GM12878 (cell line): ENCODE data around the gene OR4B1. TPM values are rescaled to one million over a fixed set of nuclear protein-coding genes. Genes with fewer than 3 reads are reported as not detected.

Experiments used
- ATAC-seq: fragments of 200-7000 bp; cut with Tn5 transposase; 3 replicates; pipeline ENCODE4 v1.9.1; 2020; ENCODE audit warnings: mild to moderate bottlenecking, moderate library complexity
- BruUV-seq: library from RNA; stranded (reverse); fragments of 400-500 nt; replicated peaks from 2 replicates; lab custom pipeline; 2021; lab: Mats Ljungman, UMichigan
- CTCF ChIA-PET: fragments of 300-600 bp; sonication (Branson Sonifier 250); formaldehyde crosslinking; extraction: SDS; loops from one replicate; lab custom pipeline; 2021; ENCODE audit warnings: inconsistent platforms; lab: Yijun Ruan, JAX
- POLR2A ChIA-PET: fragments of 350-600 bp; formaldehyde crosslinking; extraction: SDS; loops from one replicate; lab custom pipeline; 2021; ENCODE audit warnings: inconsistent platforms; lab: Charles Lee
- RAD21 ChIA-PET: fragments of 300-600 bp; sonication (Branson Sonifier 250); formaldehyde crosslinking; loops from one replicate; lab custom pipeline; 2023; ENCODE audit warnings: antibody characterized with exemption; ENCODE audit not compliant: unreplicated experiment; lab: Charles Lee
- SMC1A ChIA-PET: fragments of 300-600 bp; sonication (Branson Sonifier 250); formaldehyde crosslinking; loops from one replicate; lab custom pipeline; 2023; ENCODE audit not compliant: unreplicated experiment, uncharacterized antibody; lab: Charles Lee
- DNase-seq: peaks from one replicate; pipeline ENCODE4 v3.0.0-alpha.2; 2011; ENCODE audit warnings: low read depth, low spot score
- FAIRE-seq: peaks from 3 replicates; lab custom pipeline; 2011; peaks lifted over from hg19 to GRCh38; lab: Jason Lieb, UNC
- H2AFZ ChIP-seq: 2 replicates; pipeline ENCODE4 v1.6.0; 2011; ENCODE audit warnings: low read depth, low read length, control low read depth; ENCODE audit not compliant: control insufficient read depth
- H3K27ac ChIP-seq: 2 replicates; pipeline ENCODE4 v1.5.1; 2011; ENCODE audit warnings: control low read depth; ENCODE audit not compliant: control insufficient read depth, insufficient read depth
- H3K27me3 ChIP-seq, 2 experiments: replicated peaks in 1 of 2; 2 replicates each; pipeline versions ENCODE4 v1.6.0 to v1.6.1; 2011; ENCODE audit warnings: low read length in 1 of 2; ENCODE audit not compliant: control insufficient read depth in 2 of 2, insufficient read depth in 2 of 2
- H3K36me3 ChIP-seq, 2 experiments: 2 replicates each; pipeline ENCODE4 v1.5.1; 2011; ENCODE audit warnings: low read length in 1 of 2; ENCODE audit not compliant: control insufficient read depth in 2 of 2, insufficient read depth in 2 of 2
- H3K4me1 ChIP-seq: 2 replicates; pipeline ENCODE4 v1.6.1; 2011; ENCODE audit warnings: mild to moderate bottlenecking, low read length, moderate library complexity, mixed read lengths; ENCODE audit not compliant: control insufficient read depth, insufficient read depth
- H3K4me2 ChIP-seq: 2 replicates; pipeline ENCODE4 v1.6.0; 2011; ENCODE audit warnings: control low read depth; ENCODE audit not compliant: control insufficient read depth, insufficient read depth
- H3K4me3 ChIP-seq: fragments of 200-600 bp; sonication (generic); 2 replicates; pipeline ENCODE4 v1.5.1; 2016
- H3K79me2 ChIP-seq: 2 replicates; pipeline ENCODE4 v1.6.0; 2011; ENCODE audit warnings: low read length; ENCODE audit not compliant: control insufficient read depth, insufficient read depth
- H3K9ac ChIP-seq: 2 replicates; pipeline ENCODE4 v1.8.0; 2011; ENCODE audit warnings: low read length, control low read depth, mixed read lengths; ENCODE audit not compliant: control insufficient read depth, insufficient read depth
- H3K9me3 ChIP-seq: replicated peaks from 3 replicates; pipeline ENCODE4 v1.5.1; 2011; ENCODE audit warnings: mild to moderate bottlenecking, low read length; ENCODE audit not compliant: control insufficient read depth, insufficient read depth
- H4K20me1 ChIP-seq: 2 replicates; pipeline ENCODE4 v1.6.0; 2011; ENCODE audit not compliant: control insufficient read depth, insufficient read depth
- CEBPZ ChIP-seq: fragments of 150-350 bp; IDR thresholded peaks from 2 replicates; pipeline ENCODE4 v1.6.1; 2016; ENCODE audit warnings: low read depth, low read length
- MAX ChIP-seq: IDR thresholded peaks from 2 replicates; pipeline ENCODE4 v1.6.1; 2012; ENCODE audit warnings: low read depth, low read length, improper control_type of control experiment
- MTA2 ChIP-seq: fragments of 450-650 bp; IDR thresholded peaks from 2 replicates; pipeline ENCODE4 v1.6.1; 2016; ENCODE audit warnings: low read depth, mild to moderate bottlenecking, moderate library complexity
- NBN ChIP-seq: fragments of 450-650 bp; IDR thresholded peaks from 2 replicates; pipeline ENCODE4 v1.6.1; 2016
- NKRF ChIP-seq: fragments of 450-650 bp; conservative IDR thresholded peaks from 2 replicates; pipeline ENCODE4 v1.6.1; 2017; ENCODE audit warnings: mild to moderate bottlenecking, moderate library complexity
- NR2F1 ChIP-seq: fragments of 450-650 bp; conservative IDR thresholded peaks from 2 replicates; pipeline ENCODE4 v1.6.1; 2017; ENCODE audit warnings: mild to moderate bottlenecking
- PBX3 ChIP-seq: IDR thresholded peaks from 2 replicates; pipeline ENCODE4 v1.6.1; 2011; ENCODE audit warnings: mild to moderate bottlenecking, low read depth, low read length, moderate library complexity; ENCODE audit not compliant: insufficient replicate concordance
- POLR2AphosphoS2 ChIP-seq: IDR thresholded peaks from 2 replicates; pipeline ENCODE4 v1.6.1; 2011; ENCODE audit warnings: low read depth, mild to moderate bottlenecking, low read length, improper control_type of control experiment, moderate library complexity
- RUNX3 ChIP-seq: IDR thresholded peaks from 2 replicates; pipeline ENCODE4 v1.6.1; 2012; ENCODE audit warnings: low read length, inconsistent platforms
- YBX1 ChIP-seq: fragments of 450-650 bp; IDR thresholded peaks from 2 replicates; pipeline ENCODE4 v1.6.1; 2016; ENCODE audit warnings: antibody characterized with exemption
- ZNF207 ChIP-seq: fragments of 450-650 bp; IDR thresholded peaks from 2 replicates; pipeline ENCODE4 v1.6.1; 2014; ENCODE audit warnings: antibody characterized with exemption, mild to moderate bottlenecking, borderline replicate concordance
- ZNF217 ChIP-seq: fragments of 450-650 bp; IDR thresholded peaks from 2 replicates; pipeline ENCODE4 v1.6.1; 2017; ENCODE audit warnings: antibody characterized with exemption, mild to moderate bottlenecking
- ZNF24 ChIP-seq: fragments of 450-650 bp; IDR thresholded peaks from 2 replicates; pipeline ENCODE4 v1.6.1; 2017; ENCODE audit warnings: antibody characterized with exemption, mild to moderate bottlenecking
- ZNF274 ChIP-seq: IDR thresholded peaks from one replicate; pipeline ENCODE4 v1.8.0; 2011; ENCODE audit not compliant: insufficient read length, insufficient read depth
- WGBS: methylation state at CpG from one replicate; pipeline ENCODE4 v1.1.6; 2016; ENCODE audit warnings: low lambda C conversion rate; ENCODE audit not compliant: insufficient replicate concordance, insufficient coverage; ENCODE audit errors: missing lambda C conversion rate; 5-methylcytosine and 5-hydroxymethylcytosine counted together
- in situ Hi-C: fragments of 300-500 bp; cut with MboI; formaldehyde crosslinking; loops from 9 replicates; pipeline ENCODE4 v1.14.3; 2018; ENCODE audit warnings: mixed read lengths
- intact Hi-C: fragments of 100-400 bp; cut with micrococcal nuclease; formaldehyde crosslinking; loops from one replicate; pipeline ENCODE4 v1.14.2; 2022; ENCODE audit not compliant: unreplicated experiment
- polyA plus RNA-seq, 11 experiments: library from polyadenylated mRNA; depleted of rRNA in 4 of 11; unstranded in 6 of 11; stranded (reverse) in 5 of 11; fragments of >200 nt; fragmentation: Nextera tagmentation in 4 of 11; fragmentation: Illumina TruSeq in 1 of 11; extraction: Ambion mirVana in 4 of 11; extraction: Trizol in 1 of 11; gene quantifications; 1 replicate in 1 of 11; 2 replicates in 10 of 11; pipeline versions ENCODE4 v1.2.1 to v1.2.3, GENCODE V29; 2011 to 2016; ENCODE audit warnings: inconsistent platforms in 2 of 11, missing spikeins in 2 of 11, low read depth in 1 of 11
- total RNA-seq, 4 experiments: library from RNA; depleted of rRNA in 3 of 4; stranded (reverse); fragments of >200 nt in 3 of 4; fragmentation: Illumina TruSeq in 1 of 4; extraction: Trizol in 1 of 4; gene quantifications; 2 replicates each; pipeline versions ENCODE4 v1.2.1 to v1.2.3, GENCODE V29; 2013 to 2021

OR4B1 gene
- total and polyA plus RNA-seq, 10 of the 15 experiments (the other 5 are each of a cell fraction or from before 2014, with no cell fraction given) = not detected

- Histone ChIP-seq H3K4me1 (no peaks in the 10 kb centered on the region), H3K27me3 (no peaks in the 10 kb centered on the region), H3K79me2 (no peaks in the 10 kb centered on the region), H3K9me3 (no peaks in the 10 kb centered on the region), H3K36me3 (no peaks in the 10 kb centered on the region), H3K27ac (no peak overlapping the region), H3K4me2 (no peak overlapping the region), H4K20me1 (no peaks in the 10 kb centered on the region), H3K4me3 (no peak overlapping the region), H2AFZ (no peak overlapping the region), H3K9ac (no peak overlapping the region)
- in situ Hi-C loops = no loop called here
- FAIRE-seq = no peak
- ChIA-PET RAD21 (no interaction called here), POLR2A (no interaction called here), CTCF (no interaction called here), SMC1A (no interaction called here)
- ATAC-seq = no peak
- no TSS peak for BruUV-seq
- WGBS = 2% methylated on average over 3 of the region's 3 CpGs
- no peak for DNase-seq
- intact Hi-C loops = no loop called here
- TF ChIP-seq CEBPZ = no peak
- TF ChIP-seq ZNF24 = no peak
- TF ChIP-seq MTA2 = no peak
- no peak for TF ChIP-seq MAX
- TF ChIP-seq ZNF274 = no peak
- no peak for TF ChIP-seq NBN
- no peak for TF ChIP-seq POLR2AphosphoS2
- no peak for TF ChIP-seq NKRF
- TF ChIP-seq ZNF207 = no peak
- no peak for TF ChIP-seq NR2F1
- no peak for TF ChIP-seq PBX3
- TF ChIP-seq RUNX3 = no peak
- no peak for TF ChIP-seq ZNF217
- no peak for TF ChIP-seq YBX1
These were observed 21.1 kb downstream of the OR4B1 start for GRCh38 chr11:48237727-48238126.
